K562 (cell line): ENCODE measurements around the gene VSIG4. TPM values are rescaled to one million over a fixed set of nuclear protein-coding genes. Genes with fewer than 3 reads are reported as not detected.

ENCODE experiments used
- ARID1B ChIP-seq: fragments of 450-650 bp; IDR thresholded peaks from 2 replicates; pipeline ENCODE4 v1.6.1; 2016; ENCODE audit warnings: antibody characterized with exemption, mild to moderate bottlenecking, inconsistent platforms
- BHLHE40 ChIP-seq: IDR thresholded peaks from 2 replicates; pipeline ENCODE4 v1.6.1; 2011; ENCODE audit warnings: low read length, improper control_type of control experiment
- CBX1 ChIP-seq: sonication (generic); IDR thresholded peaks from 2 replicates; pipeline ENCODE4 v1.6.1; 2016; ENCODE audit warnings: antibody characterized with exemption, low read depth, mild to moderate bottlenecking
- CHD4 ChIP-seq: fragments of 200-600 bp; sonication (generic); IDR thresholded peaks from 3 replicates; pipeline ENCODE4 v1.6.1; 2012; ENCODE audit warnings: low read depth, mild to moderate bottlenecking, mixed read lengths, low read length, inconsistent platforms; ENCODE audit not compliant: insufficient read depth, insufficient replicate concordance, poor library complexity, severe bottlenecking
- EP300 ChIP-seq: IDR thresholded peaks from 2 replicates; pipeline ENCODE4 v1.6.1; 2012; ENCODE audit warnings: low read length, improper control_type of control experiment
- HBP1 ChIP-seq: fragments of 450-650 bp; formaldehyde crosslinking; IDR thresholded peaks from 2 replicates; pipeline ENCODE4 v1.4.0; 2022; ENCODE audit warnings: missing genetic modification characterization
- MBD2 ChIP-seq: sonication (generic); IDR thresholded peaks from 2 replicates; pipeline ENCODE4 v1.6.1; 2016; ENCODE audit warnings: low read depth, borderline replicate concordance
- MEF2D ChIP-seq: conservative IDR thresholded peaks from 2 replicates; pipeline ENCODE4 v1.6.1; 2016; ENCODE audit warnings: low read depth, missing genetic modification characterization, missing compliant biosample characterization
- NFE2L1 ChIP-seq: fragments of 450-650 bp; IDR thresholded peaks from 2 replicates; pipeline ENCODE4 v1.6.1; 2016; ENCODE audit warnings: missing genetic modification characterization, low read depth, mild to moderate bottlenecking, missing compliant biosample characterization, moderate library complexity, borderline replicate concordance
- OTX1 ChIP-seq: fragments of 450-650 bp; formaldehyde crosslinking; IDR thresholded peaks from 2 replicates; pipeline ENCODE4 v1.4.0; 2022; ENCODE audit warnings: mild to moderate bottlenecking
- POLR2A ChIP-seq: fragments of 450-650 bp; conservative IDR thresholded peaks from 2 replicates; pipeline ENCODE4 v1.6.1; 2016
- POLR2B ChIP-seq: fragments of 450-650 bp; IDR thresholded peaks from 2 replicates; pipeline ENCODE4 v1.6.1; 2018; ENCODE audit warnings: low read depth; ENCODE audit not compliant: partially characterized antibody
- SUPT5H ChIP-seq: fragments of 450-650 bp; IDR thresholded peaks from 2 replicates; pipeline ENCODE4 v1.6.1; 2016
- TAF9B ChIP-seq: fragments of 450-650 bp; IDR thresholded peaks from 2 replicates; pipeline ENCODE4 v1.6.1; 2018; ENCODE audit warnings: mild to moderate bottlenecking; ENCODE audit not compliant: partially characterized antibody
- TBL1XR1 ChIP-seq, 2 experiments: IDR thresholded peaks; 2 replicates each; pipeline ENCODE4 v1.6.1; 2012; ENCODE audit warnings: improper control_type of control experiment in 2 of 2, low read length in 2 of 2, mild to moderate bottlenecking in 1 of 2
- TCF3 ChIP-seq: sonication (generic); formaldehyde crosslinking; IDR thresholded peaks from 2 replicates; pipeline ENCODE4 v1.4.0; 2020; ENCODE audit warnings: mild to moderate bottlenecking, missing genetic modification reagents
- ZBTB11 ChIP-seq, 3 experiments: fragments of 200-800 bp in 1 of 3; fragments of 250-450 bp in 1 of 3; fragments of 450-650 bp in 1 of 3; sonication (Bioruptor Pico) in 1 of 3; sonication (Bioruptor generic) in 1 of 3; formaldehyde crosslinking in 1 of 3; IDR thresholded peaks; 2 replicates each; pipeline versions ENCODE4 v1.6.1 to v1.8.0; 2016 to 2022; ENCODE audit warnings: mild to moderate bottlenecking in 2 of 3, missing genetic modification characterization in 2 of 3, missing compliant biosample characterization in 1 of 3, moderate library complexity in 1 of 3
- ZC3H4 ChIP-seq: sonication (generic); formaldehyde crosslinking; IDR thresholded peaks from 2 replicates; pipeline ENCODE4 v1.9.0; 2021; ENCODE audit warnings: missing genetic modification reagents, borderline replicate concordance
- ZNF274 ChIP-seq: IDR thresholded peaks from 2 replicates; pipeline ENCODE4 v1.6.1; 2011; ENCODE audit warnings: low read depth, mild to moderate bottlenecking, low read length, moderate library complexity, borderline replicate concordance
- ZNF583 ChIP-seq: fragments of 250-450 bp; sonication (Bioruptor Pico); IDR thresholded peaks from 2 replicates; pipeline ENCODE4 v1.4.0; 2020
- polyA plus RNA-seq, 8 experiments: library from polyadenylated mRNA; depleted of rRNA in 4 of 8; stranded (reverse) in 5 of 8; unstranded in 3 of 8; fragments of >200 nt; fragmentation: Nextera tagmentation in 2 of 8; fragmentation: Illumina TruSeq in 1 of 8; extraction: Ambion mirVana in 2 of 8; extraction: Trizol in 1 of 8; gene quantifications; 2 replicates each; pipeline versions ENCODE4 v1.2.1 to v1.2.3, GENCODE V29; 2011 to 2014; ENCODE audit warnings: inconsistent platforms in 1 of 8, missing spikeins in 1 of 8
- total RNA-seq, 7 experiments: library from RNA; depleted of rRNA in 6 of 7; stranded (reverse); fragments of >200 nt in 6 of 7; fragmentation: Illumina TruSeq in 2 of 7; extraction: Trizol in 2 of 7; gene quantifications; 2 replicates each; pipeline versions ENCODE4 v1.2.1 to v1.2.3, GENCODE V29; 2011 to 2021; ENCODE audit warnings: low replicate concordance in 1 of 7
- TF ChIP-seq, protein P1 (sequence below), 2 experiments: fragments of 250-450 bp in 1 of 2; fragments of 450-650 bp in 1 of 2; sonication (Bioruptor Pico) in 1 of 2; IDR thresholded peaks; 2 replicates each; pipeline versions ENCODE4 v1.6.1 to v1.8.0; 2016 to 2021; ENCODE audit warnings: mild to moderate bottlenecking in 2 of 2, moderate library complexity in 2 of 2, missing compliant biosample characterization in 1 of 2, missing genetic modification characterization in 1 of 2
- TF ChIP-seq, protein P2 (sequence below): sonication (generic); formaldehyde crosslinking; IDR thresholded peaks from 2 replicates; pipeline ENCODE4 v1.8.0; 2022; ENCODE audit warnings: mild to moderate bottlenecking, missing genetic modification reagents

VSIG4 gene
- total and polyA plus RNA-seq, 9 of the 15 experiments (the other 6 are each of a cell fraction or from before 2014, with no cell fraction given), result 0.22 to 1.6 (median 0.46) TPM; not detected in 1

- TF ChIP-seq ZBTB11 (CRISPR knock-in tag; IDR thresholded peaks at IDR 0.05) (no peak), ARID1B (peak; percentile 33; the same call in 1 of the 2 replicates), MBD2 (0 out of 2 replicates have a peak, but pooled peaks have one; percentile 12), POLR2A (peak; percentile 71), TBL1XR1 (IDR thresholded peaks at IDR 0.05; ENCODE audit: low read length in 2 of 2) (peak in 1 of 2 experiments; percentile 39; a peak in 1 of 4 replicates), ZNF583 (CRISPR knock-in tag) (no peak), NFE2L1 (no peak), POLR2B (peak; percentile 61), CBX1 (no peak), MEF2D (no peak), TCF3 (CRISPR knock-in tag) (peak; percentile 25; the same call in 1 of the 2 replicates), TAF9B (no peak), CHD4 (no peak), EP300 (0 out of 2 replicates have a peak, but pooled peaks have one; percentile 14), ZC3H4 (CRISPR knock-in tag) (no peak), HBP1 (CRISPR knock-in tag) (peak; percentile 53), ZNF274 (no peak), BHLHE40 (no peak), SUPT5H (peak; percentile 81), OTX1 (0 out of 2 replicates have a peak, but pooled peaks have one; percentile 4)
- TF ChIP-seq, protein P1, sequence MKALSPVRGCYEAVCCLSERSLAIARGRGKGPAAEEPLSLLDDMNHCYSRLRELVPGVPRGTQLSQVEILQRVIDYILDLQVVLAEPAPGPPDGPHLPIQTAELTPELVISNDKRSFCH (CRISPR knock-in tag; IDR thresholded peaks at IDR 0.05), result no peak
- TF ChIP-seq, protein P1 (tag; IDR thresholded peaks at IDR 0.05), result no peak
- TF ChIP-seq, protein P2, sequence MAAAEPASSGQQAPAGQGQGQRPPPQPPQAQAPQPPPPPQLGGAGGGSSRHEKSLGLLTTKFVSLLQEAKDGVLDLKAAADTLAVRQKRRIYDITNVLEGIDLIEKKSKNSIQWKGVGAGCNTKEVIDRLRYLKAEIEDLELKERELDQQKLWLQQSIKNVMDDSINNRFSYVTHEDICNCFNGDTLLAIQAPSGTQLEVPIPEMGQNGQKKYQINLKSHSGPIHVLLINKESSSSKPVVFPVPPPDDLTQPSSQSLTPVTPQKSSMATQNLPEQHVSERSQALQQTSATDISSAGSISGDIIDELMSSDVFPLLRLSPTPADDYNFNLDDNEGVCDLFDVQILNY (CRISPR knock-in tag), result no peak
Observed at GRCh38 chrX:66020631-66021334, 19.1 kb downstream of the VSIG4 start (continued).
